ENCODE results near the gene C1orf50.

- TF ChIP-seq POLR2AphosphoS5 (IDR thresholded peaks at IDR 0.05) (no peak), CTCF (IDR thresholded peaks at IDR 0.05 in 8 of 11, conservative IDR thresholded peaks at IDR 0.05 in 3 of 11) (no peak)
These were observed 54.6 kb downstream of the C1orf50 start for GRCh38 chr1:42821690-42822089.
